NCI-H146 treated with DMSO at 0.1 percent for 48 hours (cell line): ENCODE results near the gene ASTN2.

Source experiments
- DNase-seq: peaks from one replicate; lab custom pipeline; 2025; ENCODE audit not compliant: unreplicated experiment; lab: John Stamatoyannopoulos, UW

ASTN2 gene

GRCh38 chr9:116379821-116380220, 1035.0 kb downstream of the ASTN2 start:
- DNase-seq, result no peak

- no peak for DNase-seq
Observed at GRCh38 chr9:116378873-116379272, 1036.0 kb downstream of the ASTN2 start.

- no peak for DNase-seq
Observed at GRCh38 chr9:116377179-116377798, 1037.6 kb downstream of the ASTN2 start.
